Measurements from ENCODE around the gene ZBTB20. TPM values are rescaled to one million over a fixed set of nuclear protein-coding genes. Genes with fewer than 3 reads are reported as not detected.

The ZBTB20 gene
- total and polyA plus RNA-seq, 7 donors: under 0.01 to 113 (median 58.6) TPM

DNA sequence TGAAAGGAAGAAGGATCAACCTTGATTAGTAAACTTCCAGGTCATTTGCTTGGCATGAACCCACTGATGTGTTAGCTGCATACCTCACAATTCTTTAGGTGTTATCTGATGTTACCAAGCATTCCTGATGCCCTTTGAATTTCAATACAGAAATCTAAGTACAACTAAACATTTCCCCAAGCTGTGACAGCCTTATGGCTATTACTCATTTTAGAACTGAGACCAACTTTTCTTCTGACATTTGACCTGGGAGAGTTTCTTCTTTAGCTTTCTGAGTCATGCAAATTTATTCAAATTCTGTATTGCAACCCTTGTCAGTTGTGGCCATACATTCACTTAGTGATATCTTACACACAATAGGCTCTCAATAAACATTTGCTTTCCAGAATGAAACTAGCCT lies 729.0 kb downstream of the ZBTB20 start:
- H3K27me3 ChIP-seq: no peaks in the 10 kb centered on the region
- no peak overlapping the region for H3K4me3 ChIP-seq
- H3K27ac ChIP-seq: peak overlapping the region in 2 of 4 donors; percentile 70
- intact Hi-C loops (cut with DNase I): loop anchor here (5.0 kb wide), 2 partner anchors 36 to 204 kb away; no protein-coding TSS in a partner anchor
- TF ChIP-seq, protein P1, sequence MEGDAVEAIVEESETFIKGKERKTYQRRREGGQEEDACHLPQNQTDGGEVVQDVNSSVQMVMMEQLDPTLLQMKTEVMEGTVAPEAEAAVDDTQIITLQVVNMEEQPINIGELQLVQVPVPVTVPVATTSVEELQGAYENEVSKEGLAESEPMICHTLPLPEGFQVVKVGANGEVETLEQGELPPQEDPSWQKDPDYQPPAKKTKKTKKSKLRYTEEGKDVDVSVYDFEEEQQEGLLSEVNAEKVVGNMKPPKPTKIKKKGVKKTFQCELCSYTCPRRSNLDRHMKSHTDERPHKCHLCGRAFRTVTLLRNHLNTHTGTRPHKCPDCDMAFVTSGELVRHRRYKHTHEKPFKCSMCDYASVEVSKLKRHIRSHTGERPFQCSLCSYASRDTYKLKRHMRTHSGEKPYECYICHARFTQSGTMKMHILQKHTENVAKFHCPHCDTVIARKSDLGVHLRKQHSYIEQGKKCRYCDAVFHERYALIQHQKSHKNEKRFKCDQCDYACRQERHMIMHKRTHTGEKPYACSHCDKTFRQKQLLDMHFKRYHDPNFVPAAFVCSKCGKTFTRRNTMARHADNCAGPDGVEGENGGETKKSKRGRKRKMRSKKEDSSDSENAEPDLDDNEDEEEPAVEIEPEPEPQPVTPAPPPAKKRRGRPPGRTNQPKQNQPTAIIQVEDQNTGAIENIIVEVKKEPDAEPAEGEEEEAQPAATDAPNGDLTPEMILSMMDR (IDR thresholded peaks at IDR 0.05): no peak
- TF ChIP-seq POLR2AphosphoS5 (IDR thresholded peaks at IDR 0.05): no peak
- TF ChIP-seq EP300 (IDR thresholded peaks at IDR 0.05): no peak
- H3K9me3 ChIP-seq: no peaks in the 10 kb centered on the region
- no peaks in the 10 kb centered on the region for H3K36me3 ChIP-seq
- no peak for DNase-seq
- H3K4me1 ChIP-seq: peaks cover 0 to 42% (median 14%) of the 10 kb centered on the region in 4 donors

DNA sequence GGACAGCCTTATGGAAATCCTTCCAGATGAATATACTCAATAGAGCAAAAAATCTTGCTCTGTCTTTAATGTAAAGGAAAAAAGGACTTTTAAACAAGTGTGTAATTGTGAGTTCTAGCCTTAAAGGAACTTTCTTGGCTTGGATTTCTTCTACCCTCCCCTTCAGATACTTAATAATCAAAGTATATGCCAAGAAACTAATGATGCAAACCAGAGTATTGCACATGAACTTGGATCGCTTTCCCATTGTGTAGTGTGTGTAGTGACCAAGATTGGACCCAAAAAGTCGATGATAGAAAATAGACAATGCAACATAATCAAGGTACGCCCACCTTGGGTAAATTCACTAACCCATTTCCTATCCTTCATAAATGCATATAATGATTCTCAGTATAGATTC lies 729.4 kb downstream of the ZBTB20 start:
- intact Hi-C loops (cut with DNase I): loop anchor here (5.0 kb wide), 2 partner anchors 35 to 205 kb away; no protein-coding TSS in a partner anchor
- Histone ChIP-seq H3K36me3 (no peaks in the 10 kb centered on the region), H3K4me1 (peaks cover 0 to 46% (median 18%) of the 10 kb centered on the region in 4 donors), H3K27me3 (no peaks in the 10 kb centered on the region), H3K9me3 (no peaks in the 10 kb centered on the region), H3K4me3 (no peak overlapping the region), H3K27ac (peak overlapping the region in 2 of 4 donors; percentile 70)
- WGBS, 2 donors: 91% methylated on average over 3 of the region's 3 CpGs
- no peak for DNase-seq
- no peak for TF ChIP-seq POLR2A (IDR thresholded peaks at IDR 0.05)
- TF ChIP-seq, protein P1 (IDR thresholded peaks at IDR 0.05): no peak

DNA sequence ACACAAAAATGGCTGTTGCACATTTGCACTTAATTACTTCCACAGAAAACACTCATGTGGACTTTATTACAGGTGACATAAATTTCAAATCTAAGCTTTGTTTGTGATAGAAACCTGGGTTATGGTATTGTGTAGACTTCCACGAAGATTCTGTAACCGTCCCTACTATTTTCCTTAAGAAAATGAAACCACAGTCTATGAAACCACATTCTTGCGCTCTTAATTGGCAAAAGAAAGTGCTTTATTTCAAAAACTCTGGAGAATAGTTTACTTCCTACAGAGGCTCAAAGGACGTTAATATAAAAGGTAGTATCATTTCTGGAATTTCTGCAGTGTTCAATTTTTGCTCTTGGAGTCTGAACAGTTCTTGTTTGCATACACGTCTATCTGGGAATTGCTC lies 729.8 kb downstream of the ZBTB20 start:
- Histone ChIP-seq H3K9me3 (no peaks in the 10 kb centered on the region), H3K4me1 (peaks cover 0 to 50% (median 22%) of the 10 kb centered on the region in 4 donors), H3K36me3 (no peaks in the 10 kb centered on the region), H3K27ac (peak overlapping the region in 2 of 4 donors; percentile 70), H3K4me3 (no peak overlapping the region), H3K27me3 (no peaks in the 10 kb centered on the region)
- 83 to 85% methylated on average over 5 of the region's 5 CpGs for WGBS, 2 donors
- TF ChIP-seq POLR2AphosphoS5 (IDR thresholded peaks at IDR 0.05): no peak
- TF ChIP-seq EP300 (IDR thresholded peaks at IDR 0.05): no peak
- TF ChIP-seq, protein P1 (IDR thresholded peaks at IDR 0.05): no peak
- no peak for TF ChIP-seq POLR2A (IDR thresholded peaks at IDR 0.05)
- DNase-seq: no peak
- intact Hi-C loops (cut with DNase I): loop anchor here (5.0 kb wide), 2 partner anchors 35 to 205 kb away; no protein-coding TSS in a partner anchor

DNA sequence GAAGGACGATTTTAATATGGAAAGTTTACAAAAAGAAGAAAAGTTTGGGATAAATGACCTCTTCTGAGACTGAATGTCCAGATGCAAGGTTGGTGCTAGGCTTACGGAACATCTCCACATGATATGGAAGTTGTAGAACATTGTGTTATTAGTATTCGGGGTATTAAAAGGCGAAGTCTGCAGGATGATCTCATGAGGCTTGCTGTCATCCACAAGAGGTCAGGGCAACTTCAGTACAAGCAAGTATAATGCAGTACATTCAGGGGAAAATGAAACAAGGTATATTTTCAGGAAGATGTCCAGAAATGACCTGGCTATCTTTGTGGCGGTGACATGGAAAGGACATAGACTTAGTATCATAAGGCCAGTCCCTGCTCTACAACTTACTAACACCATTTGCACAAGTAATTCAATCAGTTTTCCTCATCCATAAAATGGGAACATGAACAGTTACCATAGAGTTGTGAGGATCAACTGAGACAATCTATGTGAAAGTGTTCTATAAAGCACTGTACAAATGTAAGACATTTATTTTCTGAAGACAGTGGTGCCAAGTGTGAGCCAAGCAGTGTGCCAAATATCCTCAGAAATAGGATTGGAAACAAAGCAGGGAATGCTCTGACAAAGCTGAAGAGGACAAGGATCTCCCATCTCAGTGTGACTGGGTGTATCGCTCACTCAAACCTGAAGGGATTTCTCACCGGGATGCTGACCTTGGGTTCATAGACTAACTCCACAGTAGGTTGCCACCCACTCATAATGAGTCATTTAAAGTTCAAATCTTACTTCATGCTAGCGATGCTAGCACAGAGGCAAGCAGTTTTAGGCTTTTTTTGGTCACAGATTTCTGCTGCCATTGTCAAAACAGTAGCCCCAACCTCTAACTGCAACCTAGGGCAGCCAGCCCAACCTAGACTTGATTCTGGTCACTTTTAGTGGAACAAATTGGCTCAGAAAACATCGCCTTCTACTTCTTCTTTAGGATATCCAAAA lies 735.0 kb downstream of the ZBTB20 start:
- Histone ChIP-seq H3K27me3 (no peaks in the 10 kb centered on the region), H3K4me3 (no peak overlapping the region), H3K27ac (peak overlapping the region; percentile 27 to 59 (median 50)), H3K4me1 (peaks cover 0 to 42% (median 34%) of the 10 kb centered on the region in 4 donors), H3K36me3 (no peaks in the 10 kb centered on the region), H3K9me3 (no peaks in the 10 kb centered on the region)
- DNase-seq: no peak
- intact Hi-C loops (cut with DNase I): no loop called here
- TF ChIP-seq, protein P1 (IDR thresholded peaks at IDR 0.05): no peak
- no peak for TF ChIP-seq EP300 (IDR thresholded peaks at IDR 0.05)
- no peak for TF ChIP-seq POLR2AphosphoS5 (IDR thresholded peaks at IDR 0.05)
- no peak for TF ChIP-seq POLR2A (IDR thresholded peaks at IDR 0.05)
- WGBS, 2 donors: 76 to 79% methylated on average over 9 of the region's 9 CpGs
